Measurements from ENCODE around the gene HOXB9. TPM values are rescaled to one million over a fixed set of nuclear protein-coding genes. Genes with fewer than 3 reads are reported as not detected.
A peak's percentile ranks its signal among the peaks of the same experiment; 100 is the strongest.

The HOXB9 gene
- total RNA-seq, 4 donors from 2014 or later: 13.7 to 47.5 (median 24.9) TPM

- no peak for TF ChIP-seq CTCF (IDR thresholded peaks at IDR 0.05)
- TF ChIP-seq POLR2A (IDR thresholded peaks at IDR 0.05): no peak
- Histone ChIP-seq H3K9me3 (no peaks in the 10 kb centered on the region), H3K27ac (no peak overlapping the region), H3K4me1 (peaks cover 0 to 10% (median 0%) of the 10 kb centered on the region in 4 donors), H3K4me3 (no peak overlapping the region), H3K36me3 (no peaks in the 10 kb centered on the region), H3K27me3 (peaks cover 0 to 14% of the 10 kb centered on the region in 2 donors)
- no peak for DNase-seq
Observed at GRCh38 chr17:48649741-48650140, 23.6 kb upstream of the HOXB9 start.

- DNase-seq: no peak
- Histone ChIP-seq H3K4me1 (peaks cover 0 to 13% (median 5%) of the 10 kb centered on the region in 4 donors), H3K27ac (peak overlapping the region in 3 of 4 donors; percentile 85 to 95 (median 92)), H3K9me3 (no peaks in the 10 kb centered on the region), H3K4me3 (peak overlapping the region in 2 of 4 donors; percentile 65 to 74), H3K36me3 (no peaks in the 10 kb centered on the region), H3K27me3 (peaks cover 0 to 17% of the 10 kb centered on the region in 2 donors)
- TF ChIP-seq POLR2A (IDR thresholded peaks at IDR 0.05): no peak
- TF ChIP-seq CTCF (IDR thresholded peaks at IDR 0.05): peak in 1 of 6 experiments; percentile 1
Observed at GRCh38 chr17:48647963-48648245, 21.7 kb upstream of the HOXB9 start.

- peak in 3 of 6 experiments; percentile 4 to 16 (median 13) for TF ChIP-seq CTCF (IDR thresholded peaks at IDR 0.05)
- peak; percentile 34 to 69 for TF ChIP-seq POLR2A (IDR thresholded peaks at IDR 0.05)
- Histone ChIP-seq H3K27ac (peak overlapping the region in 3 of 4 donors; percentile 85 to 95 (median 92)), H3K4me3 (peak overlapping the region; percentile 46 to 74 (median 59)), H3K36me3 (no peaks in the 10 kb centered on the region), H3K27me3 (peaks cover 0 to 23% of the 10 kb centered on the region in 2 donors), H3K4me1 (peaks cover 0 to 19% (median 5%) of the 10 kb centered on the region in 4 donors), H3K9me3 (no peaks in the 10 kb centered on the region)
- DNase-seq: no peak
Observed at GRCh38 chr17:48647103-48647962, 21.2 kb upstream of the HOXB9 start.

GRCh38 chr17:48646183-48647102, 20.3 kb upstream of the HOXB9 start:
- Histone ChIP-seq H3K4me3 (peak overlapping the region; percentile 46 to 74 (median 59)), H3K36me3 (no peaks in the 10 kb centered on the region), H3K27me3 (peaks cover 0 to 28% of the 10 kb centered on the region in 2 donors), H3K9me3 (no peaks in the 10 kb centered on the region), H3K4me1 (peaks cover 0 to 23% (median 5%) of the 10 kb centered on the region in 4 donors), H3K27ac (peak overlapping the region in 3 of 4 donors; percentile 85 to 95 (median 92))
- peak in 2 of 3 donors; percentile 82 to 88 for DNase-seq
- TF ChIP-seq POLR2A (IDR thresholded peaks at IDR 0.05) (peak; percentile 71 to 83), CTCF (IDR thresholded peaks at IDR 0.05) (peak in 1 of 6 experiments; percentile 2)

GRCh38 chr17:48645639-48646182, 19.6 kb upstream of the HOXB9 start:
- Histone ChIP-seq H3K9me3 (no peaks in the 10 kb centered on the region), H3K4me1 (peaks cover 0 to 23% (median 5%) of the 10 kb centered on the region in 4 donors), H3K27ac (peak overlapping the region in 3 of 4 donors; percentile 85 to 95 (median 92)), H3K27me3 (peaks cover 0 to 28% of the 10 kb centered on the region in 2 donors), H3K36me3 (no peaks in the 10 kb centered on the region), H3K4me3 (peak overlapping the region; percentile 46 to 74 (median 59))
- no peak for TF ChIP-seq POLR2A (IDR thresholded peaks at IDR 0.05)
- no peak for TF ChIP-seq CTCF (IDR thresholded peaks at IDR 0.05)
- DNase-seq: no peak
